Glomerular visceral epithelial cell (primary cell): ENCODE measurements around the gene ALOX5.
A peak's percentile ranks its signal among the peaks of the same experiment; 100 is the strongest.

Experiments used
- DNase-seq: peaks from one replicate; pipeline ENCODE4 v3.0.0-alpha.2; 2016; ENCODE audit errors: extremely low spot score

Gene ALOX5

GRCh38 chr10:45424668-45425404 lies 50.8 kb downstream of the ALOX5 start:
- no peak for DNase-seq

- peak; percentile 65 for DNase-seq
Observed at GRCh38 chr10:45425621-45426563, 51.9 kb downstream of the ALOX5 start.

GRCh38 chr10:45427262-45427969 lies 53.4 kb downstream of the ALOX5 start:
- DNase-seq, result no peak

- DNase-seq, result no peak
Observed at GRCh38 chr10:45427970-45428366, 54.0 kb downstream of the ALOX5 start.

GRCh38 chr10:45428611-45429510 lies 54.8 kb downstream of the ALOX5 start:
- DNase-seq, result no peak

- DNase-seq, result no peak
Observed at GRCh38 chr10:45429790-45430189, 55.8 kb downstream of the ALOX5 start.

GRCh38 chr10:45432113-45432512 lies 58.1 kb downstream of the ALOX5 start:
- no peak for DNase-seq

- no peak for DNase-seq
Observed at GRCh38 chr10:45432700-45433472, 58.9 kb downstream of the ALOX5 start.

- no peak for DNase-seq
Observed at GRCh38 chr10:45433716-45434469, 59.9 kb downstream of the ALOX5 start.

- DNase-seq, result no peak
Observed at GRCh38 chr10:45437587-45438465, 63.8 kb downstream of the ALOX5 start.

- DNase-seq, result no peak
Observed at GRCh38 chr10:45438466-45439090, 64.6 kb downstream of the ALOX5 start.

- DNase-seq, result no peak
Observed at GRCh38 chr10:45439365-45439764, 65.3 kb downstream of the ALOX5 start.

- DNase-seq, result no peak
Observed at GRCh38 chr10:45439873-45440272, 65.9 kb downstream of the ALOX5 start.

GRCh38 chr10:45440511-45441062 lies 66.6 kb downstream of the ALOX5 start:
- no peak for DNase-seq

GRCh38 chr10:45441239-45442190 lies 67.5 kb downstream of the ALOX5 start:
- no peak for DNase-seq

- DNase-seq, result no peak
Observed at GRCh38 chr10:45442251-45442650, 68.2 kb downstream of the ALOX5 start.

GRCh38 chr10:45442662-45443061 lies 68.6 kb downstream of the ALOX5 start:
- DNase-seq, result no peak
